ENCODE measurements around the gene SMG6.

The SMG6 gene

GRCh38 chr17:2198927-2199326, 104.7 kb downstream of the SMG6 start:
- TF ChIP-seq CTCF (IDR thresholded peaks at IDR 0.05; ENCODE audit: extremely low read depth, insufficient read depth, missing control alignments) = no peak
- no peak for DNase-seq (ENCODE audit: low spot score)
- in situ Hi-C loops (cut with MboI; ENCODE audit: low pct_unique_long_range_greater_than_20kb, low sequenced_read_pairs, unreplicated experiment) = no loop called here

- no peak for DNase-seq (ENCODE audit: low spot score)
- no peak for TF ChIP-seq CTCF (IDR thresholded peaks at IDR 0.05; ENCODE audit: extremely low read depth, insufficient read depth, missing control alignments)
- in situ Hi-C loops (cut with MboI; ENCODE audit: low pct_unique_long_range_greater_than_20kb, low sequenced_read_pairs, unreplicated experiment) = no loop called here
These were observed 106.3 kb downstream of the SMG6 start for GRCh38 chr17:2197271-2197670.

GRCh38 chr17:2195729-2196128, 107.9 kb downstream of the SMG6 start:
- peak; percentile 33 for DNase-seq (ENCODE audit: low spot score)
- in situ Hi-C loops (cut with MboI; ENCODE audit: low pct_unique_long_range_greater_than_20kb, low sequenced_read_pairs, unreplicated experiment) = no loop called here

GRCh38 chr17:2194889-2195335, 108.7 kb downstream of the SMG6 start:
- TF ChIP-seq CTCF (IDR thresholded peaks at IDR 0.05; ENCODE audit: extremely low read depth, insufficient read depth, missing control alignments) = no peak
- no peak for DNase-seq (ENCODE audit: low spot score)
- in situ Hi-C loops (cut with MboI; ENCODE audit: low pct_unique_long_range_greater_than_20kb, low sequenced_read_pairs, unreplicated experiment) = no loop called here

More at GRCh38 chr17:2195729-2196128, 107.9 kb downstream of the SMG6 start:
- no peak for TF ChIP-seq CTCF (IDR thresholded peaks at IDR 0.05; ENCODE audit: extremely low read depth, insufficient read depth, missing control alignments)

GRCh38 chr17:2192367-2193057, 111.1 kb downstream of the SMG6 start:
- in situ Hi-C loops (cut with MboI; ENCODE audit: low pct_unique_long_range_greater_than_20kb, low sequenced_read_pairs, unreplicated experiment) = no loop called here
- TF ChIP-seq CTCF (IDR thresholded peaks at IDR 0.05; ENCODE audit: extremely low read depth, insufficient read depth, missing control alignments) = no peak
- no peak for DNase-seq (ENCODE audit: low spot score)

- DNase-seq (ENCODE audit: low spot score) = no peak
- no peak for TF ChIP-seq CTCF (IDR thresholded peaks at IDR 0.05; ENCODE audit: extremely low read depth, insufficient read depth, missing control alignments)
- in situ Hi-C loops (cut with MboI; ENCODE audit: low pct_unique_long_range_greater_than_20kb, low sequenced_read_pairs, unreplicated experiment) = no loop called here
These were observed 111.8 kb downstream of the SMG6 start for GRCh38 chr17:2191785-2192184.

Measured in GM13977 (cell line).